NCI-H524 (cell line): ENCODE measurements around the gene PRMT7.
A peak's percentile ranks its signal among the peaks of the same experiment; 100 is the strongest.

ENCODE experiments used
- DNase-seq, 2 experiments: peaks; one replicate each; lab custom pipeline; 2025; lab: John Stamatoyannopoulos, UW

Gene PRMT7

GRCh38 chr16:68306633-68307032 is 4.2 kb upstream of the PRMT7 start:
- no peak for DNase-seq

DNA sequence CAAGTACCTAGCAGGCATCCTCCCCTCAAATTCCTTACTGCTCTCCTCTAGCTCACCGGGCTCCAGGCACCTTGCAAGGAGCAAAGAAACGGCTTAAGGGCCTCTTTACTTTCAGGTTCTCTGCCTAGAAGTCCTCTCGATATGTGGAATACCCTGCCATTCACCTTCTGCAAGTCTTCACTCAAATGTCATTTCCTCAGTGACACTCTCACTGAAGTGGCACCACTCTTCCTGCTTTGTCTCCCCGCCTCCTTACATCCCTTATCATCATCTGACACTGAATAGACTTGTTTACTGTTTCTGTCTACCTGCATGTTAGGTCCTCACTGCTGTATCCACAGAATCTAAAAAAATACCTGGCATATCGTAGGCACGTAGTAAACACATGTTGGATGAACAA is 1.0 kb upstream of the PRMT7 start:
- DNase-seq, result no peak

DNA sequence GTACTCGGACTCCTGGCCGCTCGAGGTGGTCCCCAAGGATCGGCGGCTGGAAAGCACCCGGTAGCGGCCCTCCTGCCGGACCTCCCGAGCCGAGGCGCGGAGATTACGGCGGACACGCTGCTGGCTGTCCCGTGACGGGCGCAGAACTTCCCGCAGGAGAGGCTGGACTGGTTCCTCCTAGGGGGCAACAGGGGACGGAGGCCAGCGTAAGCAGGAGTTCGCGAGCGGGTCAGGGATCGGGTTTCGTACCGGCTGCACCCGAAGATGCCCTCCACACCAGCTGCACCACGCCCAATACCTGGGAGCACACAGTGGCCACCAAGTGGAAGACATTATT is 414 bp upstream of the PRMT7 start:
- no peak for DNase-seq

DNA sequence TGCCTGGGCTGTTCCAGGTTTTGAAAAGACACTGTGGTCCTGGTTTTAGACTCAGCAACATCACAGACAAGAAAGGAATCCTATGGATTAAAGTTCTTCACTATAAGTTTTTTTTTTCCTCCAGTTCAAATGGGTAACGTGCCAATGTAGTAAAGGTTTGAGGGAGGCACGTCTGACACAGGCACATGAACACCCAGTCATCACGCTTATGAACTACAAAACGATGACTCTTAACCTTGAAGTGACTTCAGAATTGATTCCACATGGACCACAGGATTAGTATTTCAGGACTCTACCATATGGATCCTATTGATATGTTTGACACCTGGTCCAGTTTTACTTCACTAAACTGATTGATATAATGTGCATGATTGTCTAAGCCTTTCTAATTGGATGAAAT is 2.3 kb downstream of the PRMT7 start:
- no peak for DNase-seq

DNA sequence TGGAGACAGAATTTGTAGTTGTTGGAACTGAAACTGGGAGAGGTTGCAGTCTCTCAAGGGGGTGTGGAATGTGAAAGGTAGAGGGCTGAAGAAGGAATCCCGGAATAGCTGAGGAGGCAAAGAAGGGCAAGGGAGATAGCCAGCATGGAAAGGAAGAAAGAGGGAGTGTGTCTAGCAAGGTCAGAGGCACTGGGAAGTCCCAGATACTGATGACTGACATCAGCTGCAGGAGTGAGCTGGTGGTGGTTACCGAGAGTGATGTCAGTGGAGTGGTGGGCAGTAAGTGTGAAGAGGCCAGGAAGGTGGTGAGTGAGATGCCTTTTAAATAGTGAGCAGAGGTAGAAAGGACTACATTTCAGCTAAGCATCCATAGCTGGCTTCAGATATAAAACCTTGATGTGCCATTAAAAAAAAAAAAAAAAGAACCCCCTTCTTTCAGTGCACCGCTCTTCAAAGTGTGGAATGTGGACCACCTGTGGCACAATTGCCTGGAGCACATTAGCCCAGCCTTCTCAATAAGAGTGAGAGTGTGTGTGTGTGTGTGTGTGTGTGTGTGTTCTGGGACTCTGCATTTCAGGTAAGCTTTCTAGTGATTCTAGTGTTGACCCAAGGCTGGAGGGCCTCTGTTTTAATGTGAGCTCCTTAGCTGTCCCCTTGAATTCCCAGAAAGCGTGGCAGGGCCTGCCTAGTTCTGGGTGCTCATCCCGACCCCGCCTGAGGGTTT is 8.5 kb downstream of the PRMT7 start:
- no peak for DNase-seq

DNA sequence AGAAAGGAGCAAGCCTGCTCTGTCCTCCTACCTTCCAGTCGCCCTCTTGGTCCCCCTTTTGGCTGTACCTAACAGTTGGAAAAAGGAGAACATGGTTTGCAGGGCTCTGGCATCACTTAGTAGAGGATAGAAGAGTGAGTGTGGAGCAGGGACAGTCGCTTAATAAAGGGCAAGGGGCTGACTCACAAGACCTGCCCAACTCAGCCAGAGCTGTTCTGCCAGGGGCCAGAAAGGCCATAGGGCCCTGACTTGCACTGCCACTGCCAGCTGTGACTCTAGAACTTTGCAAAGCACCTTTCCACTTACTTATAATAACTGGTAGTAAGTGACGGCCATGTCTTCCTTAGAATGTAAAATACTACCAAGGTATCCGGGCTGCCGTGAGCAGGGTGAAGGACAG is 13.5 kb downstream of the PRMT7 start:
- DNase-seq, result no peak

DNA sequence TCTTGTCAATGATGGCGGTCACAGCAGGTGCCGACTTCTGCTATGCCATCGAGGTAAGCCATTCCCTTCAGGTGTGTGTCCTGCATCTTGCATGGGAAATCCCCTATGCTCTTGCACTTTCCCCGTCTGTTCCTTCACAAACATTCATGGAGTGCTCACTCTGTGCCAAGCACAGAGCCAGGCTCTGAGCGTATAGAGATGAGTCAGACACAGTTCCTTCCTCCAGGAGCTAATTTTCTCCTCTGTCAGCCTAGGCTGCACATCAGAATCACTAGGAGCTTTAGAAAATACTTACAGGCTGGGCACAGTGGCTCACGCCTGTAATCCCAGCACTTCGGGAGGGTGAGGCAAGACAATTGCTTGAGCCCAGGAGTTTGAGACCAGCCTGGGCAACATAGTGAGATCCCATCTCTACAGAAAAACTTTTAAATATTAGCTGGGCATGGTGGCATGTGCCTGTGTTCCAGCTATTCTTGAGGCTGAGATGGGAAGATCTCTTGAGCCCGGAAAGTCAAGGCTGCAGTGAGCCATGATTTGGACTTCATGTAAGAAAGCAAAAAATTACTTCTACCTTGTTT is 14.1 kb downstream of the PRMT7 start:
- no peak for DNase-seq

- peak; percentile 75 to 92 for DNase-seq
Observed at GRCh38 chr16:68328151-68328859, 17.5 kb downstream of the PRMT7 start.

DNA sequence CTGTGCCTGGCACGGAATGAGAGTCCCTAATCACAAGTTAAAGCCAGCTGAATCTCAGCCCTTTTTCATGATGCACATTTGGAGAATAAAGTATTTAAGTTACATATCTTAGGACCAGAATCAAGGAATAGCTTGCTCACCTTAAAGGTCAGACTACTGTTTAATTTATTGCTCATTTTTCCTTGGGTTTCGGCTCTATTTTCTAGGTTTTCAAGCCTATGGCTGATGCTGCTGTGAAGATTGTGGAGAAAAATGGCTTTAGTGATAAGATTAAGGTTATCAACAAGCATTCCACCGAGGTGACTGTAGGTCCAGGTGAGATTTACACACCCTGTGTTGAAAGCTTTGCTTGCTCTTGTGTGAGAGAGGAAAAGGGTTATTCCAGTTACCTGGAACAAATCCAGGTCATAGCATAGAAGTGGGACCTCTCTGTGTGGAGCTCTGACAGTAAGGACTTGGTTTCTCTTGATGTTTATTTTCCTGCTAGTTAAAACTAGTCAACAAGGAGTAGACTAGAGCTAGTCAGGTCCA is 18.1 kb downstream of the PRMT7 start:
- DNase-seq, result no peak

- no peak for DNase-seq
Observed at GRCh38 chr16:68331879-68332410, 21.1 kb downstream of the PRMT7 start.

GRCh38 chr16:68332411-68333121 is 21.7 kb downstream of the PRMT7 start:
- no peak for DNase-seq

- no peak for DNase-seq
Observed at GRCh38 chr16:68335175-68335574, 24.4 kb downstream of the PRMT7 start.

DNA sequence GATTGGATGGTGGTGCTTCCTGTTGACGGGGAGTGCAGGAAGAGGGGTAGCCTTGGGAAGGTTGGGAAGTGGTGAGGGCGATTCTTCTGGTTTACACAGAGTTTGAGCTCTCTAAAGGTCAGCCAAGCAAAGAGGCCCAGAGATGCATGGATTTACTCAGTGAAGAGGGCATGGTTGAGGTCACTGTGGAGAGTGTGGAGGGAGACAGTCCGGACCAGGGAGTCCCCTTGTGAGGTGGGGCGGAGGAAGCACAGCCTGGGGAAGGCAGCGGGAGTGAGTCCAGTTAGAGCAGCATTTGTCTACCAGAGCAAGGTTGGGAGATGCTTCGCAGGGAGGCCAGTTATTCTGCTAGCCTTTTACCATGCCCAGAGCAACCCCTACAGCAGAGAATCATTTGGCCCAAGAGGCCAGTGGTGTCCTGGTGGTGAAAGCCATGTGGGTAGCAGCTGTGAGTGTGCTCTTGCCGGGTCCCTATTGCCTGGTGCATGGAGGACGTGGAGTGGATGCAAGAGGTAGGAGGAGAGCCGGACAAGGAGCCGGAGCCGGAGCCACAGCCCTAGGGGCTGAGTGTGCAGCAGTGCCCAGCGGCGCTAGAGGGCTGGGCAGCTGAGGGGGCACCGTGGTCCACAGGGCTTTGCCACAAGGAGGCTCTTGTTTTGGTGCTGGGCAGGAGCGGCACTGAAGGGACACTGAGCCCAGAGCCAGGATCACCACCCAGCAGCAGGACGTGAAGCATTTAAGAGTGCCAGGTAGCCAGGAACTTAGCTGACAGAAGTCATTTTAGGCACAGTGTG is 27.7 kb downstream of the PRMT7 start:
- no peak for DNase-seq

DNA sequence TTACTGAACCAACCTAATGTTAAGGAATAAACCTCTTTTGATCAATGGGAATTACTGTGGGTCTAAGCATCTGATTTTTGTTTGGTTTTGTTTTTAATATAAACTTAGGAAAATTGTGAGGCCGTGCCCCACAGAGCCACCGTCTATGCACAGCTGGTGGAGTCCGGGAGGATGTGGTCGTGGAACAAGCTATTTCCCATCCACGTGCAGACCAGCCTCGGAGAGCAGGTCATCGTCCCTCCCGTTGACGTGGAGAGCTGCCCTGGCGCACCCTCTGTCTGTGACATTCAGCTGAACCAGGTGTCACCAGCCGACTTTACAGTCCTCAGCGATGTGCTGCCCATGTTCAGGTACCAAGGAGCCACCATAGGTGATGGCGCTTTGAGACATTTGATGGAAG is 28.4 kb downstream of the PRMT7 start:
- DNase-seq, result no peak

DNA sequence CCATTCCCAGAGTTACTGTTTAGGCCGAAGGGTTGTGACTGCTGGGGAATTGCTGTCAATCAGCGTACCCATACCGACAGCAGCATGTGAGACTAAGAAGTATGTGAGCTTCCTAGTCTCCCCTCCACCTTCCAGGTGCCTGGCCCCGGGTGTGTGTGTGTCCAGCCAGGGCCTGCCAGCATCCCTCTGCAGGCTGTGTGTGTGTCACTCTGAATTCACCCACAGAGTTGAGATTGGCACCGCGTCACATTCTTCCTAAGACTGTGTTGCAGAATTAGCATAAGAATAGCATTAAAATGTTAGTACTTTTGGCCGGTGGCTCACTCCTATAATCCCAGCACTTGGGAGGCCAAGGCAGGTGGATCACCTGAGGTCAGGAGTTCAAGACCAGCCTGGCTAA is 31.8 kb downstream of the PRMT7 start:
- no peak for DNase-seq

GRCh38 chr16:68343137-68343536 is 32.3 kb downstream of the PRMT7 start:
- DNase-seq, result no peak

GRCh38 chr16:68344252-68344651 is 33.4 kb downstream of the PRMT7 start:
- no peak for DNase-seq

DNA sequence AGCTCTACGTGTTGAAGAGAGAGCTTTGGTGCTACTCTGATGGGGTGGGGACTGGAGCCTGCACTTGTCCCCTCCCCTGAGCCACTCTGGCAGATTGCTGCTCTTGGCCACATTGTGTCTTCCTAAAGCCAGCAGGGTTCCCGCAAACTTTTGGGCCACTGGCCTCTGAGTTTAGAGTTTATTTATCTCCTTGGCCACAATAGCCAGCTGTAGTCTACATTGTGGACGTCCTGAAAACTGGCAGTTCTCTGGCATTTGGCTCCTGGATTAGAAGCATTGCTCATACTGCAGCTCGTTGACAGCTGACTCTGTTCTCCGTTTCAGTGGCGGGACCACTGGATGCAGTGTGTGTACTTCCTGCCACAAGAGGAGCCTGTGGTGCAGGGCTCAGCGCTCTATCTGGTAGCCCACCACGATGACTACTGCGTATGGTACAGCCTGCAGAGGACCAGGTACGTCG is 34.6 kb downstream of the PRMT7 start:
- no peak for DNase-seq

DNA sequence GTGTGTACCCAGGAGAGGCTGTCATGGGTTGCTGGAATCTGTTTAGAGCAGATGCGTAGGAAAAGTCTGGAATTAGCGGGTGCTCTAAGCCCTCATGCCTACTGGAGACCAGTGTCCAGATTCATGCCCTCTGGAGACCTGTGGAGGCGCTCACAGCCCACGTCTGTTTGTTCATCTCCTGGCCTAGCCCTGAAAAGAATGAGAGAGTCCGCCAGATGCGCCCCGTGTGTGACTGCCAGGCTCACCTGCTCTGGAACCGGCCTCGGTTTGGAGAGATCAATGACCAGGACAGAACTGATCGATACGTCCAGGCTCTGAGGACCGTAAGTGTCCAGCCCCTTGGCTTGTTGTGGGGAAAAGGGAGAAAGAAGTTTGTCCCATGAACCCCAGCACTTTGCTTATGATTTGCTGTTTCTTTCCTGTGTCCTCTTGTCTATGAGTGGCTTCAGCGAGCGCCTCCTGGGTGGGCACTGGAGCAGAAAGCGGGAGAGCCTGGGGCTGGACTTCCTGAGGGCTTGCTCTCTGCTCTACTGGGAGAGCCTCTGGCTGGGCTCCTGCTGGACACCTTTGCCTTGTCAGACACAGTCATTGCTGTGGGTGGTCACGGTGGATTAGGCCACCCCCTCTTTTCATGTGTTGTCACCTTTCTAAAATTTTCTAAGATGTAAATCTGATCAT is 35.3 kb downstream of the PRMT7 start:
- no peak for DNase-seq

GRCh38 chr16:68346892-68347480 is 36.2 kb downstream of the PRMT7 start:
- DNase-seq, result no peak
